ENCODE measurements around the gene TYW5. TPM values are rescaled to one million over a fixed set of nuclear protein-coding genes. Genes with fewer than 3 reads are reported as not detected.
A peak's percentile ranks its signal among the peaks of the same experiment; 100 is the strongest.

Gene TYW5
- total RNA-seq, 3 donors from 2014 or later (not counting 1 experiment from before 2014, with no cell fraction given): 15.9 to 17.4 (median 16.9) TPM

GRCh38 chr2:199979398-199979797 lies 24.1 kb upstream of the TYW5 start:
- peaks cover 6% of the 10 kb centered on the region in 2 donors for H3K4me1 Mint-ChIP-seq
- DNase-seq (no peak), ATAC-seq (no peak)
- no peak overlapping the region for H3K4me3 Mint-ChIP-seq
- H3K4me3 ChIP-seq (ENCODE audit: low read length): no peak overlapping the region
- TF ChIP-seq CTCF (IDR thresholded peaks at IDR 0.05): no peak
- no peaks in the 10 kb centered on the region for H3K27me3 ChIP-seq (ENCODE audit: control insufficient read depth, insufficient read depth, low read length)
- intact Hi-C loops (cut with micrococcal nuclease): no loop called here
- H3K9me3 Mint-ChIP-seq: no peaks in the 10 kb centered on the region
- no peaks in the 10 kb centered on the region for H3K4me1 ChIP-seq (ENCODE audit: control insufficient read depth, insufficient read depth, low read length)
- WGBS (ENCODE audit: insufficient coverage): 75% methylated on average over 4 of the region's 5 CpGs
- H3K36me3 Mint-ChIP-seq: peaks cover 8% of the 10 kb centered on the region
- no peak overlapping the region for H3K27ac ChIP-seq (ENCODE audit: low read length)
- no peaks in the 10 kb centered on the region for H3K36me3 ChIP-seq (ENCODE audit: control insufficient read depth, insufficient read depth, low read length)
- H3K27me3 Mint-ChIP-seq (ENCODE audit: low read depth in 2 of 2): peaks cover 0 to 4% of the 10 kb centered on the region in 2 donors
- no peak overlapping the region for H3K27ac Mint-ChIP-seq
- H3K9me3 ChIP-seq (ENCODE audit: control insufficient read depth, insufficient read depth, low read length): no peaks in the 10 kb centered on the region

- ATAC-seq (no peak), DNase-seq (no peak)
- Mint-ChIP-seq H3K4me3 (no peak overlapping the region), H3K9me3 (no peaks in the 10 kb centered on the region), H3K4me1 (peaks cover 6% of the 10 kb centered on the region in 2 donors), H3K27me3 (ENCODE audit: low read depth in 2 of 2) (peaks cover 0 to 4% of the 10 kb centered on the region in 2 donors), H3K27ac (no peak overlapping the region), H3K36me3 (peaks cover 8% of the 10 kb centered on the region)
- H3K4me1 ChIP-seq (ENCODE audit: control insufficient read depth, insufficient read depth, low read length): no peaks in the 10 kb centered on the region
- no peak overlapping the region for H3K27ac ChIP-seq (ENCODE audit: low read length)
- H3K27me3 ChIP-seq (ENCODE audit: control insufficient read depth, insufficient read depth, low read length): no peaks in the 10 kb centered on the region
- no peaks in the 10 kb centered on the region for H3K9me3 ChIP-seq (ENCODE audit: control insufficient read depth, insufficient read depth, low read length)
- no peaks in the 10 kb centered on the region for H3K36me3 ChIP-seq (ENCODE audit: control insufficient read depth, insufficient read depth, low read length)
- no peak overlapping the region for H3K4me3 ChIP-seq (ENCODE audit: low read length)
- intact Hi-C loops (cut with micrococcal nuclease): no loop called here
- TF ChIP-seq CTCF (IDR thresholded peaks at IDR 0.05): no peak
Measured at GRCh38 chr2:199977984-199978415, 22.7 kb upstream of the TYW5 start.

GRCh38 chr2:199975273-199975895 lies 20.1 kb upstream of the TYW5 start:
- no peak for DNase-seq
- H3K4me1 Mint-ChIP-seq: peaks cover 6% of the 10 kb centered on the region in 2 donors
- ATAC-seq: no peak
- WGBS (ENCODE audit: insufficient coverage): 92% methylated on average over 3 of the region's 3 CpGs
- no peak overlapping the region for H3K4me3 Mint-ChIP-seq
- no peaks in the 10 kb centered on the region for H3K9me3 Mint-ChIP-seq
- H3K36me3 Mint-ChIP-seq: peaks cover 8% of the 10 kb centered on the region
- intact Hi-C loops (cut with micrococcal nuclease): no loop called here
- no peak overlapping the region for H3K4me3 ChIP-seq (ENCODE audit: low read length)
- H3K9me3 ChIP-seq (ENCODE audit: control insufficient read depth, insufficient read depth, low read length): no peaks in the 10 kb centered on the region
- H3K27ac Mint-ChIP-seq: no peak overlapping the region
- H3K36me3 ChIP-seq (ENCODE audit: control insufficient read depth, insufficient read depth, low read length): no peaks in the 10 kb centered on the region
- no peak for TF ChIP-seq CTCF (IDR thresholded peaks at IDR 0.05)
- H3K4me1 ChIP-seq (ENCODE audit: control insufficient read depth, insufficient read depth, low read length): no peaks in the 10 kb centered on the region
- no peak overlapping the region for H3K27ac ChIP-seq (ENCODE audit: low read length)
- H3K27me3 Mint-ChIP-seq (ENCODE audit: low read depth in 2 of 2): peaks cover 0 to 2% of the 10 kb centered on the region in 2 donors
- H3K27me3 ChIP-seq (ENCODE audit: control insufficient read depth, insufficient read depth, low read length): no peaks in the 10 kb centered on the region

GRCh38 chr2:199973703-199974102 lies 18.4 kb upstream of the TYW5 start:
- ATAC-seq: no peak
- Histone ChIP-seq H3K4me1 (ENCODE audit: control insufficient read depth, insufficient read depth, low read length) (no peaks in the 10 kb centered on the region), H3K9me3 (ENCODE audit: control insufficient read depth, insufficient read depth, low read length) (no peaks in the 10 kb centered on the region), H3K36me3 (ENCODE audit: control insufficient read depth, insufficient read depth, low read length) (peaks cover 2% of the 10 kb centered on the region), H3K27me3 (ENCODE audit: control insufficient read depth, insufficient read depth, low read length) (no peaks in the 10 kb centered on the region), H3K27ac (ENCODE audit: low read length) (no peak overlapping the region), H3K4me3 (ENCODE audit: low read length) (no peak overlapping the region)
- DNase-seq: peak in 1 of 2 donors; percentile 7
- Mint-ChIP-seq H3K4me3 (no peak overlapping the region), H3K27me3 (ENCODE audit: low read depth in 2 of 2) (peaks cover 0 to 2% of the 10 kb centered on the region in 2 donors), H3K4me1 (no peaks in the 10 kb centered on the region), H3K36me3 (peaks cover 8% of the 10 kb centered on the region), H3K27ac (no peak overlapping the region), H3K9me3 (no peaks in the 10 kb centered on the region)
- intact Hi-C loops (cut with micrococcal nuclease): no loop called here
- TF ChIP-seq CTCF (IDR thresholded peaks at IDR 0.05): no peak
- WGBS (ENCODE audit: insufficient coverage): 45% methylated on average over 2 of the region's 2 CpGs

Measured in natural killer cell (primary cell).